Measurements from ENCODE around the gene PCED1A.

The PCED1A gene

GRCh38 chr20:2798814-2799213 is 41.6 kb downstream of the PCED1A start:
- H3K4me3 ChIP-seq (ENCODE audit: low read depth in 1 of 2, low read length in 2 of 2): no peak overlapping the region
- H3K9ac ChIP-seq (ENCODE audit: low read length): no peak overlapping the region
- no peaks in the 10 kb centered on the region for H3K9me3 ChIP-seq (ENCODE audit: low read length)
- no peak overlapping the region for H3K27ac ChIP-seq (ENCODE audit: low read depth, low read length)
- no peaks in the 10 kb centered on the region for H3K4me1 ChIP-seq (ENCODE audit: insufficient read depth, low read length)
- H3K27me3 ChIP-seq (ENCODE audit: control insufficient read depth in 1 of 2, insufficient read depth in 2 of 2, low read length in 2 of 2): peaks cover 5 to 47% of the 10 kb centered on the region in 2 donors
- H3K36me3 ChIP-seq (ENCODE audit: insufficient read depth, low read length): no peaks in the 10 kb centered on the region

GRCh38 chr20:2798095-2798805 is 42.2 kb downstream of the PCED1A start:
- Histone ChIP-seq H3K9ac (ENCODE audit: low read length) (no peak overlapping the region), H3K4me1 (ENCODE audit: insufficient read depth, low read length) (no peaks in the 10 kb centered on the region), H3K27ac (ENCODE audit: low read depth, low read length) (no peak overlapping the region), H3K36me3 (ENCODE audit: insufficient read depth, low read length) (no peaks in the 10 kb centered on the region), H3K9me3 (ENCODE audit: low read length) (no peaks in the 10 kb centered on the region), H3K27me3 (ENCODE audit: control insufficient read depth in 1 of 2, insufficient read depth in 2 of 2, low read length in 2 of 2) (peaks cover 5 to 43% of the 10 kb centered on the region in 2 donors), H3K4me3 (ENCODE audit: low read depth in 1 of 2, low read length in 2 of 2) (no peak overlapping the region)

GRCh38 chr20:2797136-2797983 is 43.1 kb downstream of the PCED1A start:
- Histone ChIP-seq H3K9ac (ENCODE audit: low read length) (no peak overlapping the region), H3K9me3 (ENCODE audit: low read length) (no peaks in the 10 kb centered on the region), H3K4me3 (ENCODE audit: low read depth in 1 of 2, low read length in 2 of 2) (no peak overlapping the region), H3K36me3 (ENCODE audit: insufficient read depth, low read length) (no peaks in the 10 kb centered on the region), H3K4me1 (ENCODE audit: insufficient read depth, low read length) (no peaks in the 10 kb centered on the region), H3K27me3 (ENCODE audit: control insufficient read depth in 1 of 2, insufficient read depth in 2 of 2, low read length in 2 of 2) (peaks cover 5 to 42% of the 10 kb centered on the region in 2 donors), H3K27ac (ENCODE audit: low read depth, low read length) (no peak overlapping the region)

- Histone ChIP-seq H3K9ac (ENCODE audit: low read length) (no peak overlapping the region), H3K4me3 (ENCODE audit: low read depth in 1 of 2, low read length in 2 of 2) (no peak overlapping the region), H3K9me3 (ENCODE audit: low read length) (no peaks in the 10 kb centered on the region), H3K27me3 (ENCODE audit: control insufficient read depth in 1 of 2, insufficient read depth in 2 of 2, low read length in 2 of 2) (peaks cover 5 to 30% of the 10 kb centered on the region in 2 donors), H3K27ac (ENCODE audit: low read depth, low read length) (no peak overlapping the region), H3K4me1 (ENCODE audit: insufficient read depth, low read length) (no peaks in the 10 kb centered on the region), H3K36me3 (ENCODE audit: insufficient read depth, low read length) (no peaks in the 10 kb centered on the region)
Observed at GRCh38 chr20:2796011-2796660, 44.3 kb downstream of the PCED1A start.

GRCh38 chr20:2795451-2795850 is 45.0 kb downstream of the PCED1A start:
- H3K27me3 ChIP-seq (ENCODE audit: control insufficient read depth in 1 of 2, insufficient read depth in 2 of 2, low read length in 2 of 2): peaks cover 5 to 23% of the 10 kb centered on the region in 2 donors
- no peak overlapping the region for H3K9ac ChIP-seq (ENCODE audit: low read length)
- H3K4me1 ChIP-seq (ENCODE audit: insufficient read depth, low read length): no peaks in the 10 kb centered on the region
- no peak overlapping the region for H3K4me3 ChIP-seq (ENCODE audit: low read depth in 1 of 2, low read length in 2 of 2)
- no peaks in the 10 kb centered on the region for H3K9me3 ChIP-seq (ENCODE audit: low read length)
- H3K36me3 ChIP-seq (ENCODE audit: insufficient read depth, low read length): no peaks in the 10 kb centered on the region
- H3K27ac ChIP-seq (ENCODE audit: low read depth, low read length): no peak overlapping the region

GRCh38 chr20:2794866-2795447 is 45.5 kb downstream of the PCED1A start:
- Histone ChIP-seq H3K4me3 (ENCODE audit: low read depth in 1 of 2, low read length in 2 of 2) (no peak overlapping the region), H3K36me3 (ENCODE audit: insufficient read depth, low read length) (no peaks in the 10 kb centered on the region), H3K27me3 (ENCODE audit: control insufficient read depth in 1 of 2, insufficient read depth in 2 of 2, low read length in 2 of 2) (peaks cover 3 to 18% of the 10 kb centered on the region in 2 donors), H3K9me3 (ENCODE audit: low read length) (no peaks in the 10 kb centered on the region), H3K4me1 (ENCODE audit: insufficient read depth, low read length) (no peaks in the 10 kb centered on the region), H3K27ac (ENCODE audit: low read depth, low read length) (no peak overlapping the region), H3K9ac (ENCODE audit: low read length) (no peak overlapping the region)

- Histone ChIP-seq H3K4me1 (ENCODE audit: insufficient read depth, low read length) (no peaks in the 10 kb centered on the region), H3K27me3 (ENCODE audit: control insufficient read depth in 1 of 2, insufficient read depth in 2 of 2, low read length in 2 of 2) (peaks cover 0 to 12% of the 10 kb centered on the region in 2 donors), H3K36me3 (ENCODE audit: insufficient read depth, low read length) (no peaks in the 10 kb centered on the region), H3K9ac (ENCODE audit: low read length) (no peak overlapping the region), H3K4me3 (ENCODE audit: low read depth in 1 of 2, low read length in 2 of 2) (no peak overlapping the region), H3K9me3 (ENCODE audit: low read length) (no peaks in the 10 kb centered on the region), H3K27ac (ENCODE audit: low read depth, low read length) (no peak overlapping the region)
Observed at GRCh38 chr20:2794202-2794748, 46.2 kb downstream of the PCED1A start.

- Histone ChIP-seq H3K27me3 (ENCODE audit: control insufficient read depth in 1 of 2, insufficient read depth in 2 of 2, low read length in 2 of 2) (peaks cover 0 to 4% of the 10 kb centered on the region in 2 donors), H3K4me3 (ENCODE audit: low read depth in 1 of 2, low read length in 2 of 2) (no peak overlapping the region), H3K36me3 (ENCODE audit: insufficient read depth, low read length) (no peaks in the 10 kb centered on the region), H3K4me1 (ENCODE audit: insufficient read depth, low read length) (no peaks in the 10 kb centered on the region), H3K9me3 (ENCODE audit: low read length) (no peaks in the 10 kb centered on the region), H3K27ac (ENCODE audit: low read depth, low read length) (no peak overlapping the region), H3K9ac (ENCODE audit: low read length) (no peak overlapping the region)
Observed at GRCh38 chr20:2793471-2793870, 47.0 kb downstream of the PCED1A start.

All from muscle layer of colon (tissue), 2 donors.